SH-SY5Y (cell line): ENCODE measurements around the gene ATG7.

Source experiments
- GATA2 ChIP-seq: IDR thresholded peaks from 2 replicates; pipeline ENCODE4 v1.6.1; 2011; ENCODE audit warnings: mild to moderate bottlenecking, low read depth, low read length
- GATA3 ChIP-seq: IDR thresholded peaks from 2 replicates; pipeline ENCODE4 v1.6.1; 2011; ENCODE audit warnings: low read depth, mild to moderate bottlenecking, low read length, moderate library complexity

DNA sequence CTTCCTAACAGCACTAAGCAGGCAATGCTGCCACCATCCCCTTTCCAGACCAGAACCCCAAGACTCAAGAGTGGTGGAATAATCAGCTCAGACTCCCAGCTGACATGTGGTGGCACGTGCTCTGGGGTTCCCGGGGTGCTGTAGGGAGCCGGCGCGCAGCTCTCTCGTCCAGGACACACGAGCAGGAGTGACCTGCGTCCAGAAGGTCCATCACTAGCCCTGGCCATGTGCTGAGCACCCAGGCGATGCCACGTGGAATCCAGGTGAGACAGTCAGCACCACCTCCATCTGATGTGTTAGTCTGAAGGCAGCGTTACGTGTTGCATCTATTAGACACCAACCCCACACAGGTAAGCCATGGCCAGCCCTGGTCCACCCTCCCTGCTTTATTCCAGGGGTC, 293.3 kb downstream of the ATG7 start:
- TF ChIP-seq GATA2, result no peak
- TF ChIP-seq GATA3, result no peak
